C4-2B (cell line): ENCODE results near the gene FAM72D.
"Not testable (repeated sequence)": the region's sequence is repeated elsewhere in the genome, so short reads cannot be mapped to it uniquely, and the experiment has no call there.

Source experiments
- ZFX ChIP-seq: fragments of 450-650 bp; IDR thresholded peaks from 2 replicates; pipeline ENCODE4 v1.6.1; 2017
- TF ChIP-seq, protein P1 (sequence below): fragments of 450-650 bp; conservative IDR thresholded peaks from 2 replicates; pipeline ENCODE4 v1.5.1; 2017; ENCODE audit warnings: mild to moderate bottlenecking

DNA sequence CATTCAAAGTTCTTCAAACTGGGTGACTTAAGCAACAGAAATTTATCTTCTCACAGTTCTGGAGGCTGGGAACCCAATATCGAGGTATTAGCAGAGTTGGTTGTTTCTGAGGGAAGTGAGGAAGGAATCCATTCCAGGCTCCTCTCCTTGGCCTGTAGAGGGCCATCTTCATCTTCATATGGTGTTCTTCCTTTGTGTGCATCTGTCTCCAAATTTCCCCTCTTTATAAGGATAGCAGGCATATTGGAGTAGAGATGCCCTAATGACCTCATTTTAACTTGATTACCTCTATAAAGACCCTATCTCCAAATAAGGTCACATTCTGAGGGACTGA lies 27.3 kb downstream of the FAM72D start:
- TF ChIP-seq, protein P1, sequence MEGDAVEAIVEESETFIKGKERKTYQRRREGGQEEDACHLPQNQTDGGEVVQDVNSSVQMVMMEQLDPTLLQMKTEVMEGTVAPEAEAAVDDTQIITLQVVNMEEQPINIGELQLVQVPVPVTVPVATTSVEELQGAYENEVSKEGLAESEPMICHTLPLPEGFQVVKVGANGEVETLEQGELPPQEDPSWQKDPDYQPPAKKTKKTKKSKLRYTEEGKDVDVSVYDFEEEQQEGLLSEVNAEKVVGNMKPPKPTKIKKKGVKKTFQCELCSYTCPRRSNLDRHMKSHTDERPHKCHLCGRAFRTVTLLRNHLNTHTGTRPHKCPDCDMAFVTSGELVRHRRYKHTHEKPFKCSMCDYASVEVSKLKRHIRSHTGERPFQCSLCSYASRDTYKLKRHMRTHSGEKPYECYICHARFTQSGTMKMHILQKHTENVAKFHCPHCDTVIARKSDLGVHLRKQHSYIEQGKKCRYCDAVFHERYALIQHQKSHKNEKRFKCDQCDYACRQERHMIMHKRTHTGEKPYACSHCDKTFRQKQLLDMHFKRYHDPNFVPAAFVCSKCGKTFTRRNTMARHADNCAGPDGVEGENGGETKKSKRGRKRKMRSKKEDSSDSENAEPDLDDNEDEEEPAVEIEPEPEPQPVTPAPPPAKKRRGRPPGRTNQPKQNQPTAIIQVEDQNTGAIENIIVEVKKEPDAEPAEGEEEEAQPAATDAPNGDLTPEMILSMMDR, result not testable (repeated sequence)
- not testable (repeated sequence) for TF ChIP-seq ZFX
